Inferior parietal cortex (tissue), 1 donor: ENCODE results near the gene UBA5.
A peak's percentile ranks its signal among the peaks of the same experiment; 100 is the strongest.

Experiments
- DNase-seq: peaks from one replicate; pipeline ENCODE4 v3.0.0-alpha.2; 2016; ENCODE audit errors: extremely low spot score

Gene UBA5

DNA sequence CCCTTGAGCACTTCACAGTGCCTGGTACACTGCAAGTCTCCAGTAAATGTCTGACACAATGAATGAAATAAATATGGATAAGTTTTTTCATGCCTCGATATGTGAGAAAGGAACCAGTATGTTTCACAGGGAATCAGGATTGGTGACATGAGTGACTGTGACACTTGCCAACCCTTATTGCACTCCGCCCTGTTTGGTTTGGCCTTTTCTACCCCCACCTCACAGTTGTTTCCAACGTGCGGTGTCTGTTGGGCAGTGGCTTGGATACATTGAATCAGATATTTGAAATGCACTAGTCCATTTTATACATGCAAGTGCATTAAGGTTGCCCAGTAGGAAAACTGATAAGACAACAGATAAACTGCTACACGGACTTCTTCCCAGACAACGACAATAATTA lies 60.1 kb downstream of the UBA5 start:
- DNase-seq = no peak

GRCh38 chr3:132721479-132722164 lies 61.5 kb downstream of the UBA5 start:
- no peak for DNase-seq

DNA sequence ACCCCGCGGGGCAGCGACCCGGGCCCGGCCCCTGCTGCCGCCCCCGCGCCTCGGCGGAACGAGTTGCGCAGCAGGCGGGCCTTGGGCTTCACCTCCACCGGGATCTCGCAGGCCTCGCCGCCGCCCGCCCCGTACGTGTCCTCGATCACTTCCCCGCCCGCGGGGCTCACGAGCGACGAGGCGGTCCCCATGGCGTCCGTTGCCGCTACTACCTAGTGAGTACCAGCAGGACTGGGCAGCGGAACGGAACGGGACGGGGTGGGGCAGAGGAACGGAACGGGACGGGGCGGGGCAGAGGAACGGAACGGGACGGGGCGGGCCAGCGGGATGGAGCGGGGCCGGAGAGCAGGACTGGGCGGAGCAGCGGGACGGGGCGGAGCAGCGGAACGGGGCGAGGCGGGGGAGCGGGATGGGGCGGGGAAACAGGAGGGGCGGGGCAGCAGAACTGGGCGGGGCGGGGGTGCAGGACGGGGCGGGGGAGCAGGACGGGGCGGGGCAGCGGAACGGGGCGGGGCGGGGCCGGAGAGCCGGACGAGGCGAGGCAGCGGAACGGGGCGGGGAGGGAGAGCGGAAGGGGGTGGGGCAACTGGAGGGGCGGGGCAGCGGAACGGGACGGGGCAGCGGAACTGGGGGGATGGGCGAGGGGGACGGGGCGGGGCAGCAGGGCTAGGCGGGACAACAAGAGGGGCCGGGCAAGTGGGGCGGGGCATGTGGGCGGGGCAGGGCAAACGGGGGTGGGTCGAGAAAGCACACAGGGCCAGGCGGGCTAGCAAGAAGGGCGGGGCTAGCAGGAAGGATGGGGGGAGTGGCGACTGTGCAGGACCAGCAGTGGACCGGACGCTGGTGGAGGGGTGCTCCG lies 62.3 kb downstream of the UBA5 start, which contains the start of gene NPHP3:
TSS of gene NPHP3 (minus strand) at position 245 of the 859 bp plus-strand sequence. CDS start at position 191, 54 bp downstream.
- DNase-seq = peak; percentile 72

DNA sequence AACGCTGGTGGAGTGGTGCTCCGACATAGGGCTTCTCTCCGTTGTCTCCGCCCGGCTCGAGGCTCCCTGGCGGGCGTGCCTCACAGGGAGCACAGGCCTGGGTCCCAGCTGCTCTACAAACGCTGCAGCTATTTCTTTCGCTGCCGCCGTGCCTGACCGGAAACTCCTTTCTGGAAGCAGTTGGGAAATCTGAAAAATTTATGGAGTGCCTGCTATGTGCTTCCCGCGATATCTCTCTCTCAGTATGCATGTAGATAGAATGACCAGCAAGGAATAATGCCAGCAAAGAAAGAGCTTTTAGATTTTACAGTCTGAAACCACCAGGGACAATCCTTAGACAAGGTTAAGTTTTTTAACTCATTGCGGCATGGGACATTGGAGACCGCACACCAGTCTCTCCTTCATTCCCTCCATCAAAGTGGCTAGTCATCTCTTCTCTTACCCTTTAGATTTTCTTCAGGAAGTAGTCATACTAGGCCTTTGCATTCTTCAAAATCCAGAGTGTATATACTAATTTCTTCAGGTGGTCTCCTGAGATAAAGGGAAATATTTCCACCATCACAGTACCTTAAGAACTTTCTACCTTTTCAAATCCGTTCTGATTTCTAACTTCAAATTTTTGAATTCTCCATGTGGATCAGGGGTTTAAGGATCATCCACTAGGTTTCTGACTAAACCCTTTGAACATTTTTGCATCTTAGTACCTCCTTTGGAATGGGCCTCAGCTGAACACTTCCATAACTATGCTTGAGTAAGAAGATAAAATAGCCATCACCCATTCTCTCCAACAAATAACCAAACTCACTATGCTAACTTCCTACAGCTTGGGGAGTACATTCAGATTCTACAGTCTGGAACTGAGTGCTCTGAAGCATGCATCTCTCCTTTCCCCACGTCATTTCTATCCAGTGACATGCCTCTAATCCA lies 63.2 kb downstream of the UBA5 start:
- peak; percentile 68 for DNase-seq

DNA sequence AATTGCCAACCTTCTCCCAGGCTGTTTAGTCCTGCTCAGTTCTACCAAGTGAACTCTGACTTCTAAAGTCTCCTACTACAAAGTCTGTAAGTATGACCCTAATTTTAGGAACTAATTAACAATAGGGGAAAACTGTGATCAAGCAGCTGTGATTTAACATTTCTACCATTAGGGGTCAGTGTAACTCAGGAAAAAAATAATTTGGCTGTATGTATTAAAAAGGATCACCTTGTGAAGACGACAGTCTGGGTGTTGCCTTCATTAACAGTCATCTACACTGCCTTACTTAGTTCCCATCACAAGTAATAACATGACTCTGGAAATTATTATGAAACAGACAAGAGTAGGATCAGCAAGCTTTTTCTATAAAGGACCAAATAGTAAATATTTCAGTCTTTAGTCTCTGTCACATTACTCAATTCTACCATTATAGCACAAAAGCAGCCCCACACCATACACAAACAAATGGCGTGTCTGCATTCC lies 66.3 kb downstream of the UBA5 start:
- peak; percentile 76 for DNase-seq
